Measurements from ENCODE around the gene MTMR2. TPM values are rescaled to one million over a fixed set of nuclear protein-coding genes. Genes with fewer than 3 reads are reported as not detected.

The MTMR2 gene
- total and polyA plus RNA-seq, 2 of the 13 experiments (the other 11 are each of a cell fraction or from before 2014, with no cell fraction given) = 12.7 to 22.3 TPM

DNA sequence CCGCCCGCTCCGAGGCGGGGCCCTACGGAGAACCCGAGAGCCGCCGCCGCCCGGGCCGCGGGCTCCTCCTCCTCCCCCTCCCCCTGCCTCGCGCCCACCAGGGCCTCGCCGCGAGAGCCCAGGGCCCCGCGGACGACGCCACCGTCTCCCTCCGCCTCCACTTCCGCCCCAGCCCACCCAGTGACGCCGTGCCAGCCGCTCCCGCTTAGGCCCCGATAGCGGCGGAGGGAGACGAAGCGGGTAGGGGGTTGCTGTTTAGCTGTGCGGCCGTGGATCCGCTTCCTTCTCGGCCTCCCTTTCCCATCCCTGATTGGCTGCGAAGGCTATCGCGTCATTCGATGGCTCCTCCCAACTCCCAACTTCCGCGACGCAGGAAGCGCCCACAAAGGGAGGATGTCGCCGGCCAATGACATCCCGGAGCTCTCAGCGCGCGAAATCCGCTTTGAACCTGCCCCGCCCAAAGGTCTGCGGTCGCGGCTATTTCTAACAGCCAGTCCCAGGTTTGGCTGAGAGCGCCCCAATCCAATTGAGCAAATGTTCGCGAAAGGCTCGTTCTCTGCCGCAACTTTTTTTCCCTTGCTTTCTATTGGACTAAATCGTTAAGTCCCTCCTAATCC lies 134.3 kb downstream of the MTMR2 start, which contains the start of gene FAM76B (continued):
- TF ChIP-seq, protein P1, sequence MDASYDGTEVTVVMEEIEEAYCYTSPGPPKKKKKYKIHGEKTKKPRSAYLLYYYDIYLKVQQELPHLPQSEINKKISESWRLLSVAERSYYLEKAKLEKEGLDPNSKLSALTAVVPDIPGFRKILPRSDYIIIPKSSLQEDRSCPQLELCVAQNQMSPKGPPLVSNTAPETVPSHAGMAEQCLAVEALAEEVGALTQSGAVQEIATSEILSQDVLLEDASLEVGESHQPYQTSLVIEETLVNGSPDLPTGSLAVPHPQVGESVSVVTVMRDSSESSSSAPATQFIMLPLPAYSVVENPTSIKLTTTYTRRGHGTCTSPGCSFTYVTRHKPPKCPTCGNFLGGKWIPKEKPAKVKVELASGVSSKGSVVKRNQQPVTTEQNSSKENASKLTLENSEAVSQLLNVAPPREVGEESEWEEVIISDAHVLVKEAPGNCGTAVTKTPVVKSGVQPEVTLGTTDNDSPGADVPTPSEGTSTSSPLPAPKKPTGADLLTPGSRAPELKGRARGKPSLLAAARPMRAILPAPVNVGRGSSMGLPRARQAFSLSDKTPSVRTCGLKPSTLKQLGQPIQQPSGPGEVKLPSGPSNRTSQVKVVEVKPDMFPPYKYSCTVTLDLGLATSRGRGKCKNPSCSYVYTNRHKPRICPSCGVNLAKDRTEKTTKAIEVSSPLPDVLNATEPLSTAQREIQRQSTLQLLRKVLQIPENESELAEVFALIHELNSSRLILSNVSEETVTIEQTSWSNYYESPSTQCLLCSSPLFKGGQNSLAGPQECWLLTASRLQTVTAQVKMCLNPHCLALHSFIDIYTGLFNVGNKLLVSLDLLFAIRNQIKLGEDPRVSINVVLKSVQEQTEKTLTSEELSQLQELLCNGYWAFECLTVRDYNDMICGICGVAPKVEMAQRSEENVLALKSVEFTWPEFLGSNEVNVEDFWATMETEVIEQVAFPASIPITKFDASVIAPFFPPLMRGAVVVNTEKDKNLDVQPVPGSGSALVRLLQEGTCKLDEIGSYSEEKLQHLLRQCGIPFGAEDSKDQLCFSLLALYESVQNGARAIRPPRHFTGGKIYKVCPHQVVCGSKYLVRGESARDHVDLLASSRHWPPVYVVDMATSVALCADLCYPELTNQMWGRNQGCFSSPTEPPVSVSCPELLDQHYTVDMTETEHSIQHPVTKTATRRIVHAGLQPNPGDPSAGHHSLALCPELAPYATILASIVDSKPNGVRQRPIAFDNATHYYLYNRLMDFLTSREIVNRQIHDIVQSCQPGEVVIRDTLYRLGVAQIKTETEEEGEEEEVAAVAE (CRISPR knock-in tag; IDR thresholded peaks at IDR 0.05; ENCODE audit: borderline replicate concordance) = peak; percentile 89; the same call in 1 of the 2 replicates
- TF ChIP-seq ZNF20 (CRISPR knock-in tag; IDR thresholded peaks at IDR 0.05) (no peak; the same call in 1 of the 2 replicates), KAT7 (CRISPR knock-in tag; IDR thresholded peaks at IDR 0.05; ENCODE audit: borderline replicate concordance) (peak; percentile 68), ZSCAN25 (CRISPR knock-in tag; IDR thresholded peaks at IDR 0.05) (peak; percentile 73; the same call in 1 of the 2 replicates), TCF7 (IDR thresholded peaks at IDR 0.05; ENCODE audit: low read depth) (peak; percentile 49; the same call in 1 of the 2 replicates), TGIF2 (CRISPR knock-in tag; IDR thresholded peaks at IDR 0.05) (peak; percentile 88), FOXM1 (CRISPR knock-in tag; IDR thresholded peaks at IDR 0.05) (no peak), CBX1 (IDR thresholded peaks at IDR 0.05; ENCODE audit: low read depth) (peak; percentile 97), HHEX (CRISPR knock-in tag; IDR thresholded peaks at IDR 0.05) (no peak), ZFP82 (CRISPR knock-in tag; IDR thresholded peaks at IDR 0.05; ENCODE audit: borderline replicate concordance) (no peak), NCOA1 (CRISPR knock-in tag; IDR thresholded peaks at IDR 0.05) (no peak), ELF1 (CRISPR knock-in tag; IDR thresholded peaks at IDR 0.05) (peak; percentile 97), ZSCAN30 (CRISPR knock-in tag; IDR thresholded peaks at IDR 0.05) (no peak), ZNF207 (IDR thresholded peaks at IDR 0.05; ENCODE audit: borderline replicate concordance) (no peak), KDM3A (CRISPR knock-in tag; IDR thresholded peaks at IDR 0.05; ENCODE audit: low read depth) (peak; percentile 85; the same call in 1 of the 2 replicates), EP300 (IDR thresholded peaks at IDR 0.05; ENCODE audit: low read depth in 2 of 2, low read length in 2 of 2) (peak in 1 of 2 experiments; percentile 62; a peak in 2 of 4 replicates), EP300 (CRISPR knock-in tag; IDR thresholded peaks at IDR 0.05; ENCODE audit: borderline replicate concordance) (peak; percentile 68), ZNF33A (CRISPR knock-in tag; IDR thresholded peaks at IDR 0.05; ENCODE audit: borderline replicate concordance) (no peak), ZNF766 (CRISPR knock-in tag; IDR thresholded peaks at IDR 0.05; ENCODE audit: borderline replicate concordance) (peak; percentile 13; the same call in 1 of the 2 replicates)
- TF ChIP-seq, protein P2, sequence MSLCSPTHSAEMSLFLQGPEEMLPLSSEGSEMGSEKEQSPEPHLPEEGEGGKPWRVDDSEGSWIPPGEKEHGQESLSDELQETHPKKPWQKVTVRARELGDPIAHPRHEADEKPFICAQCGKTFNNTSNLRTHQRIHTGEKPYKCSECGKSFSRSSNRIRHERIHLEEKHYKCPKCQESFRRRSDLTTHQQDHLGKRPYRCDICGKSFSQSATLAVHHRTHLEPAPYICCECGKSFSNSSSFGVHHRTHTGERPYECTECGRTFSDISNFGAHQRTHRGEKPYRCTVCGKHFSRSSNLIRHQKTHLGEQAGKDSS (CRISPR knock-in tag; IDR thresholded peaks at IDR 0.05; ENCODE audit: borderline replicate concordance, low read depth) = peak; percentile 83; the same call in 1 of the 2 replicates
- TF ChIP-seq, protein P3, sequence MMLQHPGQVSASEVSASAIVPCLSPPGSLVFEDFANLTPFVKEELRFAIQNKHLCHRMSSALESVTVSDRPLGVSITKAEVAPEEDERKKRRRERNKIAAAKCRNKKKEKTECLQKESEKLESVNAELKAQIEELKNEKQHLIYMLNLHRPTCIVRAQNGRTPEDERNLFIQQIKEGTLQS (CRISPR knock-in tag; IDR thresholded peaks at IDR 0.05) = peak; percentile 43; the same call in 1 of the 2 replicates
- TF ChIP-seq, protein P4, sequence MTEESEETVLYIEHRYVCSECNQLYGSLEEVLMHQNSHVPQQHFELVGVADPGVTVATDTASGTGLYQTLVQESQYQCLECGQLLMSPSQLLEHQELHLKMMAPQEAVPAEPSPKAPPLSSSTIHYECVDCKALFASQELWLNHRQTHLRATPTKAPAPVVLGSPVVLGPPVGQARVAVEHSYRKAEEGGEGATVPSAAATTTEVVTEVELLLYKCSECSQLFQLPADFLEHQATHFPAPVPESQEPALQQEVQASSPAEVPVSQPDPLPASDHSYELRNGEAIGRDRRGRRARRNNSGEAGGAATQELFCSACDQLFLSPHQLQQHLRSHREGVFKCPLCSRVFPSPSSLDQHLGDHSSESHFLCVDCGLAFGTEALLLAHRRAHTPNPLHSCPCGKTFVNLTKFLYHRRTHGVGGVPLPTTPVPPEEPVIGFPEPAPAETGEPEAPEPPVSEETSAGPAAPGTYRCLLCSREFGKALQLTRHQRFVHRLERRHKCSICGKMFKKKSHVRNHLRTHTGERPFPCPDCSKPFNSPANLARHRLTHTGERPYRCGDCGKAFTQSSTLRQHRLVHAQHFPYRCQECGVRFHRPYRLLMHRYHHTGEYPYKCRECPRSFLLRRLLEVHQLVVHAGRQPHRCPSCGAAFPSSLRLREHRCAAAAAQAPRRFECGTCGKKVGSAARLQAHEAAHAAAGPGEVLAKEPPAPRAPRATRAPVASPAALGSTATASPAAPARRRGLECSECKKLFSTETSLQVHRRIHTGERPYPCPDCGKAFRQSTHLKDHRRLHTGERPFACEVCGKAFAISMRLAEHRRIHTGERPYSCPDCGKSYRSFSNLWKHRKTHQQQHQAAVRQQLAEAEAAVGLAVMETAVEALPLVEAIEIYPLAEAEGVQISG (CRISPR knock-in tag; IDR thresholded peaks at IDR 0.05) = peak; percentile 91
- TF ChIP-seq, protein P5, sequence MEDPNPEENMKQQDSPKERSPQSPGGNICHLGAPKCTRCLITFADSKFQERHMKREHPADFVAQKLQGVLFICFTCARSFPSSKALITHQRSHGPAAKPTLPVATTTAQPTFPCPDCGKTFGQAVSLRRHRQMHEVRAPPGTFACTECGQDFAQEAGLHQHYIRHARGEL (CRISPR knock-in tag; IDR thresholded peaks at IDR 0.05) = no peak

Data from HepG2 (cell line).